Cardiac septum (tissue), 1 donor: Measurements from ENCODE around the gene CLK2. TPM values are rescaled to one million over a fixed set of nuclear protein-coding genes. Genes with fewer than 3 reads are reported as not detected.
"Not testable (repeated sequence)": the region's sequence is repeated elsewhere in the genome, so short reads cannot be mapped to it uniquely, and the experiment has no call there.

ENCODE experiments used
- DNase-seq: peaks from one replicate; pipeline ENCODE4 v3.0.0-alpha.2; 2020; ENCODE audit warnings: low spot score
- intact Hi-C: fragments of 100-400 bp; cut with DNase I; formaldehyde crosslinking; loops from one replicate; pipeline ENCODE4 v1.14.0; 2022
- total RNA-seq: library from RNA; stranded (reverse); fragmentation: NEBNext Ultra II Directional; extraction: Animal tissue kit (Norgen Biotek cat#: 25700); gene quantifications from one replicate; pipeline ENCODE4 v1.2.1, GENCODE V29; 2021
- donor health status: DM: no; HTN: no; CAD: no.

Gene CLK2
- total RNA-seq, 1 donor from 2014 or later: 24.7 TPM

GRCh38 chr1:155300553-155301329 lies 27.4 kb upstream of the CLK2 start:
- DNase-seq: no peak
- intact Hi-C loops: no loop called here

GRCh38 chr1:155300024-155300423 lies 26.7 kb upstream of the CLK2 start:
- intact Hi-C loops: no loop called here
- DNase-seq: no peak

- intact Hi-C loops: no loop called here
- DNase-seq: no peak
Observed at GRCh38 chr1:155297384-155297783, 24.1 kb upstream of the CLK2 start.

GRCh38 chr1:155296661-155297060 lies 23.4 kb upstream of the CLK2 start:
- no peak for DNase-seq
- intact Hi-C loops: no loop called here

- intact Hi-C loops: no loop called here
- DNase-seq: no peak
Observed at GRCh38 chr1:155295942-155296267, 22.6 kb upstream of the CLK2 start.

GRCh38 chr1:155295183-155295941 lies 22.1 kb upstream of the CLK2 start:
- intact Hi-C loops: no loop called here
- DNase-seq: no peak

- DNase-seq: no peak
- intact Hi-C loops: no loop called here
Observed at GRCh38 chr1:155294520-155295182, 21.3 kb upstream of the CLK2 start.

- intact Hi-C loops: no loop called here
- no peak for DNase-seq
Observed at GRCh38 chr1:155293086-155293749, 19.9 kb upstream of the CLK2 start.

GRCh38 chr1:155291006-155291405 lies 17.7 kb upstream of the CLK2 start:
- DNase-seq, intact Hi-C loops: not testable (repeated sequence)

- intact Hi-C loops: no loop called here
- no peak for DNase-seq
Observed at GRCh38 chr1:155287987-155288543, 14.8 kb upstream of the CLK2 start.

GRCh38 chr1:155286544-155286943 lies 13.2 kb upstream of the CLK2 start:
- no peak for DNase-seq
- intact Hi-C loops: no loop called here

- intact Hi-C loops: no loop called here
- DNase-seq: no peak
Observed at GRCh38 chr1:155285631-155286044, 12.3 kb upstream of the CLK2 start.

- no peak for DNase-seq
- intact Hi-C loops: no loop called here
Observed at GRCh38 chr1:155285063-155285462, 11.8 kb upstream of the CLK2 start.

- intact Hi-C loops: no loop called here
- no peak for DNase-seq
Observed at GRCh38 chr1:155284476-155284875, 11.2 kb upstream of the CLK2 start.

GRCh38 chr1:155282488-155283091 lies 9.3 kb upstream of the CLK2 start:
- no peak for DNase-seq
- intact Hi-C loops: no loop called here

GRCh38 chr1:155279268-155279667 lies 6.0 kb upstream of the CLK2 start:
- intact Hi-C loops: no loop called here
- DNase-seq: no peak

- no peak for DNase-seq
- intact Hi-C loops: no loop called here
Observed at GRCh38 chr1:155278689-155279160, 5.4 kb upstream of the CLK2 start.

GRCh38 chr1:155277902-155278688 lies 4.8 kb upstream of the CLK2 start:
- intact Hi-C loops: loop anchor here (1.0 to 2.0 kb wide), 2 partner anchors 31 to 46 kb away; partner anchors contain the start of gene FDPS
- no peak for DNase-seq
